ENCODE measurements around the gene SORCS1.
"Not testable (repeated sequence)": the region's sequence is repeated elsewhere in the genome, so short reads cannot be mapped to it uniquely, and the experiment has no call there.

The SORCS1 gene

GRCh38 chr10:106938513-106938912 is 226.0 kb downstream of the SORCS1 start:
- no peak for DNase-seq

GRCh38 chr10:106935978-106936451 is 228.5 kb downstream of the SORCS1 start:
- no peak for DNase-seq

GRCh38 chr10:106931853-106932249 is 232.7 kb downstream of the SORCS1 start:
- no peak for DNase-seq

GRCh38 chr10:106931159-106931852 is 233.2 kb downstream of the SORCS1 start:
- no peak for DNase-seq

GRCh38 chr10:106930751-106931150 is 233.8 kb downstream of the SORCS1 start:
- DNase-seq, result no peak

GRCh38 chr10:106929291-106929895 is 235.1 kb downstream of the SORCS1 start:
- DNase-seq, result no peak

GRCh38 chr10:106928151-106928550 is 236.4 kb downstream of the SORCS1 start:
- not testable (repeated sequence) for DNase-seq

GRCh38 chr10:106925191-106925590 is 239.3 kb downstream of the SORCS1 start:
- DNase-seq, result no peak

GRCh38 chr10:106920538-106920937 is 244.0 kb downstream of the SORCS1 start:
- no peak for DNase-seq

GRCh38 chr10:106919871-106920282 is 244.6 kb downstream of the SORCS1 start:
- DNase-seq, result no peak

- DNase-seq, result no peak
Measured at GRCh38 chr10:106917452-106918055, 247.0 kb downstream of the SORCS1 start.

- DNase-seq, result no peak
Measured at GRCh38 chr10:106914016-106914415, 250.5 kb downstream of the SORCS1 start.

- DNase-seq, result no peak
Measured at GRCh38 chr10:106913348-106913747, 251.2 kb downstream of the SORCS1 start.

GRCh38 chr10:106911096-106911495 is 253.4 kb downstream of the SORCS1 start:
- DNase-seq, result no peak

GRCh38 chr10:106910666-106911065 is 253.8 kb downstream of the SORCS1 start:
- DNase-seq, result no peak

- DNase-seq, result no peak
Measured at GRCh38 chr10:106908225-106908624, 256.3 kb downstream of the SORCS1 start.

- DNase-seq, result no peak
Measured at GRCh38 chr10:106904209-106904608, 260.3 kb downstream of the SORCS1 start.

- no peak for DNase-seq
Measured at GRCh38 chr10:106903180-106903579, 261.3 kb downstream of the SORCS1 start.

- DNase-seq, result no peak
Measured at GRCh38 chr10:106900016-106900652, 264.4 kb downstream of the SORCS1 start.

GRCh38 chr10:106898446-106898845 is 266.1 kb downstream of the SORCS1 start:
- DNase-seq, result no peak

- no peak for DNase-seq
Measured at GRCh38 chr10:106897719-106898118, 266.8 kb downstream of the SORCS1 start.

GRCh38 chr10:106894692-106895091 is 269.8 kb downstream of the SORCS1 start:
- no peak for DNase-seq

- DNase-seq, result no peak
Measured at GRCh38 chr10:106877574-106877973, 286.9 kb downstream of the SORCS1 start.

GRCh38 chr10:106874604-106874889 is 290.0 kb downstream of the SORCS1 start:
- DNase-seq, result no peak
